Measurements from ENCODE around the gene ETV3. TPM values are rescaled to one million over a fixed set of nuclear protein-coding genes. Genes with fewer than 3 reads are reported as not detected.
"Not testable (repeated sequence)": the region's sequence is repeated elsewhere in the genome, so short reads cannot be mapped to it uniquely, and the experiment has no call there.

The ETV3 gene
- total RNA-seq, 1 experiment from 2014 or later, result 25.8 TPM

DNA sequence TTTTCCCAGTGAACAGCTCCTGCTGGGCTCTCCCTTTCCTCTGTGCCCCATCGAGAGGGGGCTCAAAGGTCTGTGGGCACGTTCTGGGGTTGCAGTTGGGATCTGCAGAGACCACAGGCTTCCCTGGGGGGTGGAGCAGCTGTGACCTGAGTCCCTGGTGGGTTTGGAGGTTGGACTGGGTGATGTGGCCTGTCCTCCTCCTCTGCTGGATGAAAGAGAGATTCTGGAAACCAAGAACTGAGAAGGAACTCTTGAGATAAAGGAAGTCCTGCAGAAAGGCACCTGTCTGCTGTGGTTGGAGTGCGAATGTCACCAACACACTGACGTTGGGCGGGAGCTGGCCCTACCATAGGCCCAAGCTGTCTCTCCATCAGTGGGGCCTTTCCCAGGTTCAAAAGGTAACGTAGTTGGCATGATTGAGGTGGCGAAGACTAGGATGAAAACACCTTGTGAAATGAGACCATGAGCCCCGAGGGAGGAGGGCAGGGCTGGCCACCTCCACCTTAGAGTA is 35.8 kb upstream of the ETV3 start:
- Mint-ChIP-seq H3K4me1 (ENCODE audit: low read depth, unreplicated experiment) (no peaks in the 10 kb centered on the region), H3K36me3 (ENCODE audit: insufficient read depth, unreplicated experiment) (no peaks in the 10 kb centered on the region), H3K27me3 (ENCODE audit: insufficient read depth, unreplicated experiment) (no peaks in the 10 kb centered on the region), H3K4me3 (ENCODE audit: unreplicated experiment) (no peak overlapping the region), H3K27ac (ENCODE audit: unreplicated experiment) (peak overlapping the region; percentile 22), H3K9me3 (ENCODE audit: unreplicated experiment) (no peaks in the 10 kb centered on the region)
- CTCF ChIA-PET, result no interaction called here
- TF ChIP-seq, protein P1, sequence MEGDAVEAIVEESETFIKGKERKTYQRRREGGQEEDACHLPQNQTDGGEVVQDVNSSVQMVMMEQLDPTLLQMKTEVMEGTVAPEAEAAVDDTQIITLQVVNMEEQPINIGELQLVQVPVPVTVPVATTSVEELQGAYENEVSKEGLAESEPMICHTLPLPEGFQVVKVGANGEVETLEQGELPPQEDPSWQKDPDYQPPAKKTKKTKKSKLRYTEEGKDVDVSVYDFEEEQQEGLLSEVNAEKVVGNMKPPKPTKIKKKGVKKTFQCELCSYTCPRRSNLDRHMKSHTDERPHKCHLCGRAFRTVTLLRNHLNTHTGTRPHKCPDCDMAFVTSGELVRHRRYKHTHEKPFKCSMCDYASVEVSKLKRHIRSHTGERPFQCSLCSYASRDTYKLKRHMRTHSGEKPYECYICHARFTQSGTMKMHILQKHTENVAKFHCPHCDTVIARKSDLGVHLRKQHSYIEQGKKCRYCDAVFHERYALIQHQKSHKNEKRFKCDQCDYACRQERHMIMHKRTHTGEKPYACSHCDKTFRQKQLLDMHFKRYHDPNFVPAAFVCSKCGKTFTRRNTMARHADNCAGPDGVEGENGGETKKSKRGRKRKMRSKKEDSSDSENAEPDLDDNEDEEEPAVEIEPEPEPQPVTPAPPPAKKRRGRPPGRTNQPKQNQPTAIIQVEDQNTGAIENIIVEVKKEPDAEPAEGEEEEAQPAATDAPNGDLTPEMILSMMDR (IDR thresholded peaks at IDR 0.05; ENCODE audit: insufficient read depth in 1 of 2, low read depth in 1 of 2, low read length in 1 of 2, severe bottlenecking in 1 of 2, unreplicated experiment in 1 of 2), result no peak
- DNase-seq, result no peak
- POLR2A ChIA-PET, result no interaction called here
- Histone ChIP-seq H3K36me3 (ENCODE audit: control insufficient read depth, insufficient read depth, low read length) (no peaks in the 10 kb centered on the region), H3K9me3 (no peaks in the 10 kb centered on the region), H3K27me3 (replicated peaks; ENCODE audit: control insufficient read depth, insufficient read depth, low read length) (no peaks in the 10 kb centered on the region), H3K4me1 (no peaks in the 10 kb centered on the region), H3K4me3 (ENCODE audit: low read depth, low read length) (no peak overlapping the region)
- no TSS peak for BruUV-seq (replicated peaks)
- intact Hi-C loops (cut with micrococcal nuclease; ENCODE audit: unreplicated experiment), result loop anchor here (2.0 to 5.0 kb wide), 2 partner anchors 333 to 517 kb away; no protein-coding TSS in a partner anchor

DNA sequence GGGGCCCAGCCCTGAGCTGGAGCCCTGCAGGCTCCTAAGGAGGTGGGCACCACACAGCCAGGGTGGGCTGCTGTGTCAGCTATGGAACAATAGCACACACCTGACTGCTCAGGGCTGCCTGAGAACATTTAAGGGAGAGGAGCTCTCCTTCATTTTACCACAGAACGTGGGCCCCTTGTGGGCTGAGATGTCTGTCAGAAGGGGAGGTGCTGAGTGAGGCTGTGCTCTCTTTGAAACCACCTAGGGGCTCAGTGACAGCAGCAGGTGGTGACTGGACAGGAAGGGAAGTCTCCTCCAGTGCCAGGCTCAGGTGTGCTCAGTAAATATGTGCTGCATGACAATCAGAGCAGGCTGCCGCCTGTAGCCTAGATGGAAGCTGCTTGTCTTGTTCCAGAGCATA is 35.0 kb upstream of the ETV3 start:
- H3K36me3 Mint-ChIP-seq (ENCODE audit: insufficient read depth, unreplicated experiment); H3K4me1 ChIP-seq; H3K27me3 Mint-ChIP-seq (ENCODE audit: insufficient read depth, unreplicated experiment); H3K27me3 ChIP-seq (replicated peaks; ENCODE audit: control insufficient read depth, insufficient read depth, low read length); DNase-seq; H3K9me3 Mint-ChIP-seq (ENCODE audit: unreplicated experiment); H3K4me3 Mint-ChIP-seq (ENCODE audit: unreplicated experiment); CTCF ChIA-PET; H3K9me3 ChIP-seq; H3K36me3 ChIP-seq (ENCODE audit: control insufficient read depth, insufficient read depth, low read length); H3K4me1 Mint-ChIP-seq (ENCODE audit: low read depth, unreplicated experiment); BruUV-seq (replicated peaks); H3K4me3 ChIP-seq (ENCODE audit: low read depth, low read length): not testable (repeated sequence)
- intact Hi-C loops (cut with micrococcal nuclease; ENCODE audit: unreplicated experiment), result loop anchor here (2.0 to 5.0 kb wide), 2 partner anchors 334 to 518 kb away; no protein-coding TSS in a partner anchor
- POLR2A ChIA-PET, result interaction anchor here (0.6 kb wide), 1 partner anchor 127 kb away, joined by 5 read pairs; no protein-coding TSS in a partner anchor
- peak overlapping the region; percentile 22 for H3K27ac Mint-ChIP-seq (ENCODE audit: unreplicated experiment)

DNA sequence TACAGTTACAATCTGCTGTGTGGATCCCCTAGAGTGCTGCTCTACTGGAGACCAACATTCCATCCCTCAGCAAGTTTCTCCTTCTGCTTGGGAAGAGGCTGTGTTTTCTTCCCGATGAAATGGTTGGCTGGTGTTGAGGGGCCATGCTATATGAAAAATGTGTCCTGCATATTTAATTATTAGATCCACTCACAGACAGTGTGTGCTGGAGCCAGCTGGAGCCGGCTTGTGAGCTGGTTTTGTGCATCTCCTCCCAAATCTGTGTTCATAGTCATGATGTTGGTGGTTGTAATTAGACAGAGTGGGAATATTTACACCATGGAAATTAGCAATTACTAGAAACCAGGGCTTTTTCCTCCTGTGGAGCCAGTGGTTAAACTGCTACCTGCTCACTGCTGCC is 34.4 kb upstream of the ETV3 start:
- H3K36me3 Mint-ChIP-seq (ENCODE audit: insufficient read depth, unreplicated experiment); H3K4me3 ChIP-seq (ENCODE audit: low read depth, low read length); POLR2A ChIA-PET; H3K27me3 ChIP-seq (replicated peaks; ENCODE audit: control insufficient read depth, insufficient read depth, low read length); H3K4me1 Mint-ChIP-seq (ENCODE audit: low read depth, unreplicated experiment); BruUV-seq (replicated peaks); H3K9me3 Mint-ChIP-seq (ENCODE audit: unreplicated experiment); H3K27ac Mint-ChIP-seq (ENCODE audit: unreplicated experiment); H3K4me3 Mint-ChIP-seq (ENCODE audit: unreplicated experiment); H3K9me3 ChIP-seq; H3K36me3 ChIP-seq (ENCODE audit: control insufficient read depth, insufficient read depth, low read length); DNase-seq; H3K27me3 Mint-ChIP-seq (ENCODE audit: insufficient read depth, unreplicated experiment); CTCF ChIA-PET; H3K4me1 ChIP-seq: not testable (repeated sequence)
- intact Hi-C loops (cut with micrococcal nuclease; ENCODE audit: unreplicated experiment), result loop anchor here (2.0 to 5.0 kb wide), 2 partner anchors 335 to 518 kb away; no protein-coding TSS in a partner anchor

DNA sequence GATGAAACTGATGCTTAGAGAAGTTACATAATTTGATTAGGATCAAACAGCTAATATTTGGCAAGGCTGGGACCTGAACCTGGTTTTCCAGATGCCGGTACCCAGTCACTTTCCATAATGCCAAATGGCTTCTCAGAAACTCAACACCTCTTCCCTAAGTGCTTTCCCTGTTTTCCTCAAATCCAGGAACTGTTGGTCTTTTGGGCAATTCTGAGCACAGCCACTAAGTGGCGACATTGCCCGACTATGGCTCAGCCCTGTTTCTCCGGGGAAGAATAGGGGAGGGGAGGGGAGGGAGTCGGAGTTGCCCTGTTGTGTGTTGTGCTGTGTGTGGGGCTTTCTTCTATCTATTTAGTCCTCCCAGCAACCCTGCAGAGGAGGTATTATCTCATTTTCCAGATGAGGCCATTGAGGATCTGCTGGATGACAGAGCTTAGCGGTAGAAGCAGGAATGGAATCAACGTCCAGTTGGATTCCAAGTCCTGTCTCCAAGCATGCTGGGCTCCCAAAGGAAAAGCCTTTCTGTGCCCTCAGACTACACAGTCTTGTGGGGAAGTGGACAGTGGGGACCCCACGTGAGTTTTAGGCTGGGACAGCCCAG is 33.8 kb upstream of the ETV3 start:
- H3K27me3 ChIP-seq (replicated peaks; ENCODE audit: control insufficient read depth, insufficient read depth, low read length); H3K4me3 Mint-ChIP-seq (ENCODE audit: unreplicated experiment); BruUV-seq (replicated peaks); H3K27me3 Mint-ChIP-seq (ENCODE audit: insufficient read depth, unreplicated experiment); H3K9me3 ChIP-seq; H3K36me3 ChIP-seq (ENCODE audit: control insufficient read depth, insufficient read depth, low read length); H3K27ac Mint-ChIP-seq (ENCODE audit: unreplicated experiment); H3K36me3 Mint-ChIP-seq (ENCODE audit: insufficient read depth, unreplicated experiment); H3K4me1 ChIP-seq; CTCF ChIA-PET; H3K4me1 Mint-ChIP-seq (ENCODE audit: low read depth, unreplicated experiment); POLR2A ChIA-PET; H3K4me3 ChIP-seq (ENCODE audit: low read depth, low read length); H3K9me3 Mint-ChIP-seq (ENCODE audit: unreplicated experiment): not testable (repeated sequence)
- intact Hi-C loops (cut with micrococcal nuclease; ENCODE audit: unreplicated experiment), result loop anchor here (2.0 to 5.0 kb wide), 2 partner anchors 335 to 519 kb away; no protein-coding TSS in a partner anchor
- TF ChIP-seq, protein P1 (IDR thresholded peaks at IDR 0.05; ENCODE audit: insufficient read depth in 1 of 2, low read depth in 1 of 2, low read length in 1 of 2, severe bottlenecking in 1 of 2, unreplicated experiment in 1 of 2), result peak; percentile 17 to 42
- DNase-seq, result peak in 1 of 2 experiments; percentile 53

Measured in Caco-2 (cell line).